ENCODE measurements around the gene OMG.

GRCh38 chr17:31274252-31274651, 22.8 kb downstream of the OMG start:
- no peak for TF ChIP-seq CTCF (IDR thresholded peaks at IDR 0.05; ENCODE audit: extremely low read depth in 1 of 2, insufficient read depth in 1 of 2, low read depth in 1 of 2, low read length in 2 of 2)
- TF ChIP-seq EZH2 (IDR thresholded peaks at IDR 0.05; ENCODE audit: borderline replicate concordance, low read depth, low read length, severe bottlenecking), result no peak
- TF ChIP-seq POLR2A (IDR thresholded peaks at IDR 0.05; ENCODE audit: low read depth, low read length), result no peak
- TF ChIP-seq MAX (IDR thresholded peaks at IDR 0.05; ENCODE audit: insufficient read depth, insufficient read length), result no peak
- TF ChIP-seq JUN (IDR thresholded peaks at IDR 0.05; ENCODE audit: borderline replicate concordance, insufficient read depth, insufficient read length, low read depth), result no peak
- no peak for TF ChIP-seq MYC (IDR thresholded peaks at IDR 0.05; ENCODE audit: low read depth, low read length)
